ENCODE results near the gene MTFMT.
A peak's percentile ranks its signal among the peaks of the same experiment; 100 is the strongest.
"Not testable (repeated sequence)": the region's sequence is repeated elsewhere in the genome, so short reads cannot be mapped to it uniquely, and the experiment has no call there.

Gene MTFMT

DNA sequence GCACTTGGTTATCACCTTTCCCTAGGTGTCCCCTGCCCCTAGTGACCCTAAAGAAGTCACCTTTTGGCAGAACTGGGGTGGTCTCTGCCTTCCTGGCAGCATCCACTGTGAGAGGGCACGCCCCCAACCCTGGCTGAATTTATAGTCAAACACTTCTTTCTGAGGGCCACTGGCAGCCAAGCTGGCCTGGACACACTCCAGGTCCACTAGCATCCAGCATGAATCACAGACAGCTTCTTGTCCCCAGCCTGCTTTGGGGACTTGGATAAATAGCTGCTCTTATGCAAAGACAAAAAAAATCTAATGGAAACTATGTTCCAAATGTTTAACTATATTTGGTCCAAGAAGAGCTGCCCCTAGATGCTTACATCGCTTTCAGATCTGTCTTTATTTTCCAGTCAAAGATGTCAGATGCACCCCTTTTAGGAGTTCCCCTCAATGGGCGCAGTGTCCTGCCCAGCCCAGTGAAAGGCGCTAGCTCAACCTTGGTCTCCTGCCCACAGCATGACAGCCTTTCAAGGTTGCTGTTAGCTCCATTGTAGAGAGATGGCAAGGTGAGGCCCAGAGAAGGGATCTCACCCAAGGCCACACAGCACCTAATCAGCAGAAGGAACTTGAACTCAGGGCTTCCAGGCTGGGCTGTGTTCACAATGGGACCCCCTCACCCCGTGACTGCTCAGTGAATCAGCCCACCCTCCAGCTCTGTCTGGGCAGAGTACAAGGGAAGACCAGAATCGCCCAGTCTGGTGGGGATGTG, 31.4 kb upstream of the MTFMT start:
- no peak for DNase-seq (ENCODE audit: low read depth)

- DNase-seq (ENCODE audit: low read depth) = no peak
Observed at GRCh38 chr15:65059931-65060596, 30.6 kb upstream of the MTFMT start.

GRCh38 chr15:65059369-65059750, 29.9 kb upstream of the MTFMT start:
- DNase-seq (ENCODE audit: low read depth) = no peak

GRCh38 chr15:65058394-65059368, 29.2 kb upstream of the MTFMT start:
- DNase-seq (ENCODE audit: low read depth) = no peak

- no peak for DNase-seq (ENCODE audit: low read depth)
Observed at GRCh38 chr15:65057549-65057940, 28.1 kb upstream of the MTFMT start.

- no peak for DNase-seq (ENCODE audit: low read depth)
Observed at GRCh38 chr15:65056868-65057548, 27.6 kb upstream of the MTFMT start.

- no peak for DNase-seq (ENCODE audit: low read depth)
Observed at GRCh38 chr15:65056106-65056505, 26.7 kb upstream of the MTFMT start.

GRCh38 chr15:65055201-65055870, 25.9 kb upstream of the MTFMT start:
- no peak for DNase-seq (ENCODE audit: low read depth)

GRCh38 chr15:65054333-65055200, 25.1 kb upstream of the MTFMT start:
- DNase-seq (ENCODE audit: low read depth) = peak; percentile 14

DNA sequence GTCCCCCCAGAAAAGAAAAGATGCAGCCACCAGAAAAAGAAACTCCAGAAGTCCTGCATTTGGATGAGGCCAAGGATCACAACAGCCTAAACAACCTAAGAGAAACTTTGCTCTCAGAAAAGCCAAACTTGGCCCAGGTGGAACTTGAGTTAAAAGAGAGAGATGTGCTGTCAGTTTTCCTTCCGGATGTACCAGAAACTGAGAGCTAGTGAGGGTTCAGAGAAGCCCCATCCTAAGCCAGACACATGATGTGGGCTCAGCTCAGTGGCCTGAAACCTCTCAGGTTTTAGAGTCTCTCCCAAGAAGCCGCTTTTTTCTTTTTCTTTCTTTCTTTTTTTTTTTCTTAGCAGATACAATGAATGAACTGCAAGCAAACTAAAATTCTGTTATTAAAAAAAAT, 23.5 kb upstream of the MTFMT start:
- no peak for DNase-seq (ENCODE audit: low read depth)

- DNase-seq (ENCODE audit: low read depth) = no peak
Observed at GRCh38 chr15:65051266-65051665, 21.8 kb upstream of the MTFMT start.

GRCh38 chr15:65050270-65050669, 20.8 kb upstream of the MTFMT start:
- no peak for DNase-seq (ENCODE audit: low read depth)

GRCh38 chr15:65049418-65049840, 20.0 kb upstream of the MTFMT start:
- peak; percentile 88 for DNase-seq (ENCODE audit: low read depth)

DNA sequence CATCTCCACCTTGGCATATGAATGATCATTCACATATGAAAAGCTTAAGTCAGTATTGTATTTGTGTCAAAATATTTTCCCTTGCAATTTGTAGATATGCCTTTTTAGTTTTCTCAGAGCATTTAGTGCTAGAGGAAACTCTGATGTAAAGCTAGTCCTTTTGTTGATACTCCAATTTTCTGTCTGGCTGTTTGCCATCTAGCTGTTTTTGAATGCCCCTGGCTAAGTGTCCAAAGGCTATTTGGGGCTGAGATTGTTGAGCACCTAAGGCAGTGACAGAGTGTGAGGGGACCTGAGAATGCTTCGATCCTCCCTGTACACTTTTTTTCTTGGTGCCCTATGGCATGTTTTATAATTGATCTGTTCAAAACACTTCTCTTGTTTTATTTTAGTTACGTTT, 18.8 kb upstream of the MTFMT start:
- DNase-seq (ENCODE audit: low read depth) = no peak

DNA sequence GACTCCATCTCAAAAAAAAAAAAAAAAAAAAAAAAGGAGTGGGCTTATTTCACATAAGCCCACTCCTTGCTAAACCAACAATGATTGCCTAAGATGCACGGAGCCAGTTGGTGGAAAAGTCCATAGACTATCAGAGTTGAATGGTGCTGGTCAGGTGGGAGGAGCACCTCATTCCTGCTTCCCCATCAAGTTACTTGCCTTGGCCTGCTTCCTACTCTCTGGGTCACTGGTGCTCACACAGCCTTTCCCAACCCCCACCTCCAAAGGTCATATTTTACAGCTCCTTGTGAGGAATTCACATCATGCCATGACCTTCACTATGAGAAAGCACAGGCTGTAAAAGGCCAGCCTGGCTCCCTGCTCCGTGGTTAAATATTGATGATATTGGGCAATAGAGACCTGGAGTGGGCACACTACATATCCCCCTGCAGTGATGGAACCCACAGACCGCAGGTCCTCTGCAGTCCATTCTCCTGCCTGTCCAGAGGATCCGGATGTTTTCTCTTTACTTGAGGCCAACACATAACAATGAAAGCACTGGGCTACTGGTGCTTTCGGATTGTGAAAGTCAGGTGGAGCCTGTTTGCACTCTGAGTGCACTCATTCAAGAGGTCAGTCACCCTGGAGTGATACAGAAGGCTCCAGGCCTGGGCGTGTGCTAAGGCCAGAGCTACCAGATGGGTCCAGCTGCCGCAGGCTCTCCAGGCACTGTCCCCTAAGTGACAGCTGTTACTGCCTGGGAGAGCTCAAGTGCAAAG, 15.5 kb upstream of the MTFMT start, which contains the start of gene SLC51B:
TSS of gene SLC51B (plus strand) at position 664 of the 758 bp plus-strand sequence. CDS start 4,618 bp downstream, outside the sequence.
- DNase-seq (ENCODE audit: low read depth) = no peak

DNA sequence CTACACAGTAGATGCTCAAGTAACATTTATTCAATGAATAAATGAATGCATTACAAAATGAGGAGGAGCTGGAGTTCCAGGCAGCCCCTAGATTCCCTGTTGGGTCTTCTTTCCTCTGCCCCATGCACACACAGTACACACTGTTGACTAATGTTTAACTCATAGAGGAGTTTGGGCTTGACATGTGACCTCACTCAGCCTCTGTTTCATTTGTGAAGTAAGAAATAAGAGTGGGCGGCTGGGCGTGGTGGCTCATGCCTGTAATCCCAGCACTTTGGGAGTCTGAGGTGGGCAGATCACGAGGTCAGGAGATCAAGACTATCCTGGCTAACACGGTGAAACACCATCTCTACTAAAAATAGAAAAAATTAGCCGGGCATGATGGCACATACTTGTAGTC, 14.8 kb upstream of the MTFMT start:
- DNase-seq (ENCODE audit: low read depth) = not testable (repeated sequence)

- no peak for DNase-seq (ENCODE audit: low read depth)
Observed at GRCh38 chr15:65042776-65043327, 13.4 kb upstream of the MTFMT start.

GRCh38 chr15:65041787-65042186, 12.3 kb upstream of the MTFMT start:
- no peak for DNase-seq (ENCODE audit: low read depth)

- no peak for DNase-seq (ENCODE audit: low read depth)
Observed at GRCh38 chr15:65040461-65040860, 11.0 kb upstream of the MTFMT start.

Data from stimulated activated CD4-positive, alpha-beta T cell treated with anti-CD3 and anti-CD28 coated beads, Interleukin-2, amount 100 ng/mL, for 4 hours (primary cell).